ENCODE data around the gene GRIP2. TPM values are rescaled to one million over a fixed set of nuclear protein-coding genes. Genes with fewer than 3 reads are reported as not detected.

The GRIP2 gene
- total and polyA plus RNA-seq, 2 experiments from 2014 or later: 0.73 to 2.4 TPM

DNA sequence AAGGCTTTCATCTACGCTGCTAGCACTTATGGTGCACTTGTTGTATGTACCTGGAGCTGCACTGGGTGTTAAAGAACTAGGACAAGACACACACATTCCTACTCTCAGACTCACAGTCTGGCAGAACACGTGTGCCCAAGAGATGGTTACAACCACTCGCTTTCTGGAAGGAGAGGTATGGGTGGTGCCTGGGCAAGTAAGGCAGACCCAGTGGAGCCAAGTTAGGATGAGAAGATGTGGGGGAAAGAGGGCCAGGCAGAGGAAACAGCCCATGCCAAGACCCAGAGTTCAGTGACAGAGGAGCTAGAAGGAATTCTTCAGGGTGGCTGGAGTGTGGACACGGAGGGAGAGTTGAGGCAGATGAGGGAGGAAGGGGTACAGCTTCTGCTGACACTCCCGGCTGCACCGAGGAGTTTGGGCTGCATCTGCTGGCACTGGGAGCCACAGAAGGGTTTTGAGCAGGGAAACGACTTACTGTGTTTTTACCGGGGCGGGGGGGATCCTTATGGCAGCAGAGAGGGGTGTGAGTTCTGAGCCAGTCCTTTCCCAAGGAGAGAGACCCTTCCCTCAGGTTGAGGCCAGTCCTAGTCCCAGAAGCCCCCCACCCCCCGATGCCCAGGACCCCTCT, 59.0 kb downstream of the GRIP2 start:
- H4K20me1 ChIP-seq (ENCODE audit: insufficient read depth, poor library complexity, severe bottlenecking): no peaks in the 10 kb centered on the region
- TF ChIP-seq EZH2phosphoT487 (IDR thresholded peaks at IDR 0.05; ENCODE audit: low read depth, severe bottlenecking, unreplicated experiment): no peak
- H3K27me3 ChIP-seq: no peaks in the 10 kb centered on the region
- 97% methylated on average over 8 of the region's 10 CpGs for WGBS (ENCODE audit: low lambda C conversion rate, missing lambda C conversion rate)
- no peak overlapping the region for H2AFZ ChIP-seq
- H3K4me3 ChIP-seq: no peak overlapping the region
- no peak overlapping the region for H3K4me2 ChIP-seq
- H3K79me2 ChIP-seq: no peaks in the 10 kb centered on the region
- H3K9me3 ChIP-seq (ENCODE audit: low read depth): no peaks in the 10 kb centered on the region
- no peaks in the 10 kb centered on the region for H3K9me2 ChIP-seq (replicated peaks; ENCODE audit: insufficient read depth)
- peaks cover 4% of the 10 kb centered on the region for H3K36me3 ChIP-seq (replicated peaks; ENCODE audit: insufficient read depth, low read depth)
- DNase-seq (ENCODE audit: low spot score): no peak
- H3K4me1 ChIP-seq (ENCODE audit: insufficient read depth): no peaks in the 10 kb centered on the region
- H3K27ac ChIP-seq: no peak overlapping the region

GRCh38 chr3:14480207-14481017, 59.7 kb downstream of the GRIP2 start:
- Histone ChIP-seq H3K36me3 (replicated peaks; ENCODE audit: insufficient read depth, low read depth) (peaks cover 4% of the 10 kb centered on the region), H3K4me1 (ENCODE audit: insufficient read depth) (no peaks in the 10 kb centered on the region), H3K79me2 (no peaks in the 10 kb centered on the region), H3K4me3 (no peak overlapping the region), H4K20me1 (ENCODE audit: insufficient read depth, poor library complexity, severe bottlenecking) (no peaks in the 10 kb centered on the region), H3K4me2 (no peak overlapping the region), H3K9me3 (ENCODE audit: low read depth) (no peaks in the 10 kb centered on the region), H3K27ac (no peak overlapping the region), H3K27me3 (no peaks in the 10 kb centered on the region), H3K9me2 (replicated peaks; ENCODE audit: insufficient read depth) (no peaks in the 10 kb centered on the region), H2AFZ (no peak overlapping the region)
- WGBS (ENCODE audit: low lambda C conversion rate, missing lambda C conversion rate): 71% methylated on average over 8 of the region's 8 CpGs
- no peak for TF ChIP-seq EZH2phosphoT487 (IDR thresholded peaks at IDR 0.05; ENCODE audit: low read depth, severe bottlenecking, unreplicated experiment)
- no peak for TF ChIP-seq EZH2 (IDR thresholded peaks at IDR 0.05; ENCODE audit: borderline replicate concordance)
- TF ChIP-seq, protein P1, sequence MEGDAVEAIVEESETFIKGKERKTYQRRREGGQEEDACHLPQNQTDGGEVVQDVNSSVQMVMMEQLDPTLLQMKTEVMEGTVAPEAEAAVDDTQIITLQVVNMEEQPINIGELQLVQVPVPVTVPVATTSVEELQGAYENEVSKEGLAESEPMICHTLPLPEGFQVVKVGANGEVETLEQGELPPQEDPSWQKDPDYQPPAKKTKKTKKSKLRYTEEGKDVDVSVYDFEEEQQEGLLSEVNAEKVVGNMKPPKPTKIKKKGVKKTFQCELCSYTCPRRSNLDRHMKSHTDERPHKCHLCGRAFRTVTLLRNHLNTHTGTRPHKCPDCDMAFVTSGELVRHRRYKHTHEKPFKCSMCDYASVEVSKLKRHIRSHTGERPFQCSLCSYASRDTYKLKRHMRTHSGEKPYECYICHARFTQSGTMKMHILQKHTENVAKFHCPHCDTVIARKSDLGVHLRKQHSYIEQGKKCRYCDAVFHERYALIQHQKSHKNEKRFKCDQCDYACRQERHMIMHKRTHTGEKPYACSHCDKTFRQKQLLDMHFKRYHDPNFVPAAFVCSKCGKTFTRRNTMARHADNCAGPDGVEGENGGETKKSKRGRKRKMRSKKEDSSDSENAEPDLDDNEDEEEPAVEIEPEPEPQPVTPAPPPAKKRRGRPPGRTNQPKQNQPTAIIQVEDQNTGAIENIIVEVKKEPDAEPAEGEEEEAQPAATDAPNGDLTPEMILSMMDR (IDR thresholded peaks at IDR 0.05; ENCODE audit: poor library complexity): no peak
- peak; percentile 60 for DNase-seq (ENCODE audit: low spot score)

GRCh38 chr3:14479591-14479990, 60.6 kb downstream of the GRIP2 start:
- Histone ChIP-seq H3K79me2 (no peaks in the 10 kb centered on the region), H3K4me2 (no peak overlapping the region), H3K36me3 (replicated peaks; ENCODE audit: insufficient read depth, low read depth) (peaks cover 4% of the 10 kb centered on the region), H3K4me3 (no peak overlapping the region), H3K4me1 (ENCODE audit: insufficient read depth) (no peaks in the 10 kb centered on the region), H3K27ac (no peak overlapping the region), H3K9me2 (replicated peaks; ENCODE audit: insufficient read depth) (no peaks in the 10 kb centered on the region), H3K9me3 (ENCODE audit: low read depth) (no peaks in the 10 kb centered on the region), H2AFZ (no peak overlapping the region), H3K27me3 (no peaks in the 10 kb centered on the region), H4K20me1 (ENCODE audit: insufficient read depth, poor library complexity, severe bottlenecking) (no peaks in the 10 kb centered on the region)
- TF ChIP-seq EZH2 (IDR thresholded peaks at IDR 0.05; ENCODE audit: borderline replicate concordance): no peak
- TF ChIP-seq, protein P1 (IDR thresholded peaks at IDR 0.05; ENCODE audit: poor library complexity): no peak
- TF ChIP-seq EZH2phosphoT487 (IDR thresholded peaks at IDR 0.05; ENCODE audit: low read depth, severe bottlenecking, unreplicated experiment): no peak
- 93% methylated on average over 6 of the region's 6 CpGs for WGBS (ENCODE audit: low lambda C conversion rate, missing lambda C conversion rate)
- DNase-seq (ENCODE audit: low spot score): no peak

- Histone ChIP-seq H3K36me3 (replicated peaks; ENCODE audit: insufficient read depth, low read depth) (peaks cover 4% of the 10 kb centered on the region), H2AFZ (no peak overlapping the region), H3K27me3 (no peaks in the 10 kb centered on the region), H3K9me3 (ENCODE audit: low read depth) (no peaks in the 10 kb centered on the region), H4K20me1 (ENCODE audit: insufficient read depth, poor library complexity, severe bottlenecking) (no peaks in the 10 kb centered on the region), H3K4me3 (no peak overlapping the region), H3K9me2 (replicated peaks; ENCODE audit: insufficient read depth) (no peaks in the 10 kb centered on the region), H3K27ac (no peak overlapping the region), H3K79me2 (no peaks in the 10 kb centered on the region), H3K4me2 (no peak overlapping the region), H3K4me1 (ENCODE audit: insufficient read depth) (no peaks in the 10 kb centered on the region)
- WGBS (ENCODE audit: low lambda C conversion rate, missing lambda C conversion rate): 97% methylated on average over 8 of the region's 8 CpGs
- TF ChIP-seq, protein P1 (IDR thresholded peaks at IDR 0.05; ENCODE audit: poor library complexity): no peak
- DNase-seq (ENCODE audit: low spot score): no peak
Measured at GRCh38 chr3:14478956-14479550, 61.1 kb downstream of the GRIP2 start.

All from hepatocyte (in vitro differentiated cells).